Measurements from ENCODE around the gene PIBF1. TPM values are rescaled to one million over a fixed set of nuclear protein-coding genes. Genes with fewer than 3 reads are reported as not detected.

Gene PIBF1, protein sequence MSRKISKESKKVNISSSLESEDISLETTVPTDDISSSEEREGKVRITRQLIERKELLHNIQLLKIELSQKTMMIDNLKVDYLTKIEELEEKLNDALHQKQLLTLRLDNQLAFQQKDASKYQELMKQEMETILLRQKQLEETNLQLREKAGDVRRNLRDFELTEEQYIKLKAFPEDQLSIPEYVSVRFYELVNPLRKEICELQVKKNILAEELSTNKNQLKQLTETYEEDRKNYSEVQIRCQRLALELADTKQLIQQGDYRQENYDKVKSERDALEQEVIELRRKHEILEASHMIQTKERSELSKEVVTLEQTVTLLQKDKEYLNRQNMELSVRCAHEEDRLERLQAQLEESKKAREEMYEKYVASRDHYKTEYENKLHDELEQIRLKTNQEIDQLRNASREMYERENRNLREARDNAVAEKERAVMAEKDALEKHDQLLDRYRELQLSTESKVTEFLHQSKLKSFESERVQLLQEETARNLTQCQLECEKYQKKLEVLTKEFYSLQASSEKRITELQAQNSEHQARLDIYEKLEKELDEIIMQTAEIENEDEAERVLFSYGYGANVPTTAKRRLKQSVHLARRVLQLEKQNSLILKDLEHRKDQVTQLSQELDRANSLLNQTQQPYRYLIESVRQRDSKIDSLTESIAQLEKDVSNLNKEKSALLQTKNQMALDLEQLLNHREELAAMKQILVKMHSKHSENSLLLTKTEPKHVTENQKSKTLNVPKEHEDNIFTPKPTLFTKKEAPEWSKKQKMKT
- 8.9 and 12.1 TPM in 2 replicates for total RNA-seq

DNA sequence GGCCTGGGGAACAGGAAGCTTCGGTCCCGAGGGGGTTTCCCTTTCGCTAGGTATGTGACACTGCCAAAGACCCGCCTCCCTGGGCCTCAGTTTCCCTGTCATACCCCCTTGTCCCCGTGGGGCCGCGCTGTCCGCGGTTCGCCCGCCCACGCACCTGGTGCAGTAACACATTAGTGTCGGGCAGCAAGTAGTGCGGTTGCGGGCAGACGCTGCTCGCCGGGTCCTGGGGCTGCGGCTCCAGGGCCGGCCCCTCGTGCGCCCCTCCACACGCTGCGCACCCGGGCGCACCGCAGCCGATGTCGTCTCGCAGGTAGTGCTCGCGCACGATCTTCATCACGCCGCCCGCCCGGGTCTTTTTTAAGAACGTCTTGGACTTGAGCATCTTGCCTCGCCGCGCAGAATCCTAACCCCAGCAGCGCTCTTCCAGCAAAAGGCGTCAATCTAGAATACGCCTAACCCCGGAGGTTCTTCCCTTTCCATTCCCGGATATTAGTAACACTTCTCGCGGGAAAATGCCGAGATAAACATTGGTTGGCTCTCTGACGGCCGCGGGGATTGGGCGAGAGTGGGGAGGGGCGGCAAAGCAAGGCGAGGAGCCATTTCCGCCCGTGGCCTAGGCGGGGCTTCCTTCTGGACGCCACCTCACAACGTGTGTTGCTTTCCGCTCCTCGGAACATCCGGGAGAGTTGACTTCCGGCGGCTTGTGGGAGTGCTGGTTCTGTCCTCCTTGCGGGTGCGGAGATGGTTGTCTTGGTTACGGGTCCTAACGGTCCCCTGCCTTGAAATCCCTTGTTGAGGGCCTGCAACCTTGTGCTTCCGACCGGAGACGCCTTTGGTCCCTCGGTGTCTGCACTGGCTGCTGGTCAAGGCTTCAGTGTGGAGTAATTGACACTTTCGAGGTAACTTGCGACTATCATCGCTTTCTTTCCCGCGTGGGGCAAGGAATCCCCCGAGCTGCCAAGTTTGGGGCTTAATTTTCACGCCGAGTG is at the start of gene PIBF1, which contains the start of gene DIS3:
Gene PIBF1 (plus strand): TSS at position 683 of the 989 bp plus-strand sequence. CDS start 1,337 bp downstream, outside the sequence.
Gene DIS3 (minus strand): TSS at position 450 of the 989 bp plus-strand sequence. CDS start 68 bp downstream, at position 382.

DNA sequence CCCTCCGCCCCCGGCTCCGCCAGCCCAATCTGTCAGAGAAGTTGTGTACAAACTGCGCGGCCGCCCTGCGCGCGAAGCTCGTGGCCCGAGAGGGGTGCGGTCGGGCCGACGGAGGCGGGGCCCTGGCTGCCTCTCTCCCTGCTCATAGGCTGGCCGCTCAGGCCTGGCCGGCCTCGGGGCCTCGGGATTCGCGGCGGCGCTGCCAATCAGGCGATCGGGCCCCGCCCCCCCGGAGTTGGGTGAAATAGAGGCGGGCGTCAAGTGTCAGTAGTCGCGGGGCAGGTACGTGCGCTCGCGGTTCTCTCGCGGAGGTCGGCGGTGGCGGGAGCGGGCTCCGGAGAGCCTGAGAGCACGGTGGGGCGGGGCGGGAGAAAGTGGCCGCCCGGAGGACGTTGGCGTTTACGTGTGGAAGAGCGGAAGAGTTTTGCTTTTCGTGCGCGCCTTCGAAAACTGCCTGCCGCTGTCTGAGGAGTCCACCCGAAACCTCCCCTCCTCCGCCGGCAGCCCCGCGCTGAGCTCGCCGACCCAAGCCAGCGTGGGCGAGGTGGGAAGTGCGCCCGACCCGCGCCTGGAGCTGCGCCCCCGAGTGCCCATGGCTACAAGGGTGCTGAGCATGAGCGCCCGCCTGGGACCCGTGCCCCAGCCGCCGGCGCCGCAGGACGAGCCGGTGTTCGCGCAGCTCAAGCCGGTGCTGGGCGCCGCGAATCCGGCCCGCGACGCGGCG is 277.0 kb downstream of the PIBF1 start, which contains the start of gene KLF5:
Gene KLF5 (plus strand): TSS at position 270 of the 724 bp plus-strand sequence. CDS start 323 bp downstream, at position 593.

Other genes with a start within 250 kb of the PIBF1 start
- 2.7 and 4.4 TPM in 2 replicates for gene MZT1, start 54.5 kb upstream of the PIBF1 start, total RNA-seq
- 2.8 and 3.0 TPM in 2 replicates for gene BORA, start 54.2 kb upstream of the PIBF1 start, total RNA-seq
- 16.8 and 24.6 TPM in 2 replicates for gene DIS3, start 233 bp upstream of the PIBF1 start, total RNA-seq

All from pericardium fibroblast (primary cell).